NB4 (cell line): ENCODE data around the gene HOXB6.

Experiments used
- DNase-seq: peaks from one replicate; pipeline ENCODE4 v3.0.0; 2010; ENCODE audit warnings: low read depth
- H3K4me3 ChIP-seq: one replicate; pipeline ENCODE4 v1.5.1; 2011; ENCODE audit warnings: mild to moderate bottlenecking, low read depth, low read length, moderate library complexity
- MYC ChIP-seq: IDR thresholded peaks from 2 replicates; pipeline ENCODE4 v1.6.1; 2011; ENCODE audit warnings: low read depth, low read length
- POLR2A ChIP-seq: IDR thresholded peaks from 2 replicates; pipeline ENCODE4 v1.6.1; 2011; ENCODE audit warnings: mild to moderate bottlenecking; ENCODE audit not compliant: insufficient read length; ENCODE audit errors: extremely low read depth
- TF ChIP-seq, protein P1 (sequence below): IDR thresholded peaks from 2 replicates; pipeline ENCODE4 v1.6.1; 2011; ENCODE audit warnings: low read depth, low read length
- TF ChIP-seq, protein P2 (sequence below): IDR thresholded peaks from one replicate; pipeline ENCODE4 v1.5.1; 2012; ENCODE audit warnings: low read depth, low read length

Gene HOXB6

DNA sequence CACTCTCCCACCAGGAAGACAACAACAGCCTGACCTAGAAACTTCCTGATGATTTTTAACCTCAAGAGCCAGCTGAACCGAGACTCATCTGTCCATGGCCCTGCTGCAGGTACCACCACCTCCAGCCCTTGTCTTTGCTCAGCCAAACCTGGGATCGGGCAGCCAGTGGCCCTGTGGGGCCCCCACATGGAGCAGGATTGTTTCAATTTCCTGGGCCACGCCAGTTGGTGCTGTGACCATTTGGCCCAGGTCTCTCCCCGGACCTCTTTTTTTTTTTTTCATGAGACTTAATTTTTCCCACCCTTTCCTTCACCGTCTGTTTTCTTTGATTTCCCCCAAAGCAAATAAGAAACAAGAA lies 51.6 kb downstream of the HOXB6 start:
- TF ChIP-seq, protein P1, sequence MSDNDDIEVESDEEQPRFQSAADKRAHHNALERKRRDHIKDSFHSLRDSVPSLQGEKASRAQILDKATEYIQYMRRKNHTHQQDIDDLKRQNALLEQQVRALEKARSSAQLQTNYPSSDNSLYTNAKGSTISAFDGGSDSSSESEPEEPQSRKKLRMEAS, result no peak
- TF ChIP-seq POLR2A (no peak), MYC (no peak)
- TF ChIP-seq, protein P2, sequence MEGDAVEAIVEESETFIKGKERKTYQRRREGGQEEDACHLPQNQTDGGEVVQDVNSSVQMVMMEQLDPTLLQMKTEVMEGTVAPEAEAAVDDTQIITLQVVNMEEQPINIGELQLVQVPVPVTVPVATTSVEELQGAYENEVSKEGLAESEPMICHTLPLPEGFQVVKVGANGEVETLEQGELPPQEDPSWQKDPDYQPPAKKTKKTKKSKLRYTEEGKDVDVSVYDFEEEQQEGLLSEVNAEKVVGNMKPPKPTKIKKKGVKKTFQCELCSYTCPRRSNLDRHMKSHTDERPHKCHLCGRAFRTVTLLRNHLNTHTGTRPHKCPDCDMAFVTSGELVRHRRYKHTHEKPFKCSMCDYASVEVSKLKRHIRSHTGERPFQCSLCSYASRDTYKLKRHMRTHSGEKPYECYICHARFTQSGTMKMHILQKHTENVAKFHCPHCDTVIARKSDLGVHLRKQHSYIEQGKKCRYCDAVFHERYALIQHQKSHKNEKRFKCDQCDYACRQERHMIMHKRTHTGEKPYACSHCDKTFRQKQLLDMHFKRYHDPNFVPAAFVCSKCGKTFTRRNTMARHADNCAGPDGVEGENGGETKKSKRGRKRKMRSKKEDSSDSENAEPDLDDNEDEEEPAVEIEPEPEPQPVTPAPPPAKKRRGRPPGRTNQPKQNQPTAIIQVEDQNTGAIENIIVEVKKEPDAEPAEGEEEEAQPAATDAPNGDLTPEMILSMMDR, result no peak
- DNase-seq, result no peak
- H3K4me3 ChIP-seq, result no peak overlapping the region

DNA sequence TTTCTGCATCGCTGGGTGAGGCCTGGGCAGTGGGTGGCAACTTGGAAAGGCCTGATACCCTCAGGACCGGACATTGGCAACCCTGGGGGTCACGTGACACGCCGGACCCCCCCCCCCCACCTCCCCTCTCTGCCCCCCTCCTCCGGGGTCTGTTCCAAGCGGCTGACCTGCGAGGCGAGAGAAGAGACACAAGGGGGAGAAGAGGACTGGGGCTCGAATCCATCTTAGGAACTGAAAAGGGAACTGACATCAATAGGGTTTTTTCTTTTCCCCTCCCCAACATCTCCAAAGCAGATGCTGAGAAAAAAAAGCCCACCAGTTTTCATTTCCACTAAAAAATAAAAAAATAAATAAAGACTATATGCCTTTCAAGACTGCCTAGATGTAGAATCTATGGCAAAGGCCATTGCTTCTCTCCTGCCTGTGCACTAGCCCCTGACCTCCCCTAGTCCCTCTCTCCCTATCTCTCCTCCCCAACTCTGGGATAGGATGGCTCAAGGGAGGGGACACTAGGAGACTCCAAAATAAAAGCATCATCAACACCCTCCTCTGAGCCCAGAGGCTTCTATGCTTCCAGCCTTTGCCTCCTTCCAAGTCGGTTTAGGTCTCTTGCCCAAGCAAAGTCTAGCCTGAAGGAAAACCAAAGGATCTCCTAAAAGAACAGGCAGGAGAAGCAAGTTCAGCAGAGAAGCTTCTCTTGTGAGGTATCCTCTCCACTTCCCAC lies 52.2 kb downstream of the HOXB6 start:
- TF ChIP-seq POLR2A (no peak), MYC (no peak)
- TF ChIP-seq, protein P2, result no peak
- TF ChIP-seq, protein P1, result no peak
- no peak for DNase-seq
- no peak overlapping the region for H3K4me3 ChIP-seq

DNA sequence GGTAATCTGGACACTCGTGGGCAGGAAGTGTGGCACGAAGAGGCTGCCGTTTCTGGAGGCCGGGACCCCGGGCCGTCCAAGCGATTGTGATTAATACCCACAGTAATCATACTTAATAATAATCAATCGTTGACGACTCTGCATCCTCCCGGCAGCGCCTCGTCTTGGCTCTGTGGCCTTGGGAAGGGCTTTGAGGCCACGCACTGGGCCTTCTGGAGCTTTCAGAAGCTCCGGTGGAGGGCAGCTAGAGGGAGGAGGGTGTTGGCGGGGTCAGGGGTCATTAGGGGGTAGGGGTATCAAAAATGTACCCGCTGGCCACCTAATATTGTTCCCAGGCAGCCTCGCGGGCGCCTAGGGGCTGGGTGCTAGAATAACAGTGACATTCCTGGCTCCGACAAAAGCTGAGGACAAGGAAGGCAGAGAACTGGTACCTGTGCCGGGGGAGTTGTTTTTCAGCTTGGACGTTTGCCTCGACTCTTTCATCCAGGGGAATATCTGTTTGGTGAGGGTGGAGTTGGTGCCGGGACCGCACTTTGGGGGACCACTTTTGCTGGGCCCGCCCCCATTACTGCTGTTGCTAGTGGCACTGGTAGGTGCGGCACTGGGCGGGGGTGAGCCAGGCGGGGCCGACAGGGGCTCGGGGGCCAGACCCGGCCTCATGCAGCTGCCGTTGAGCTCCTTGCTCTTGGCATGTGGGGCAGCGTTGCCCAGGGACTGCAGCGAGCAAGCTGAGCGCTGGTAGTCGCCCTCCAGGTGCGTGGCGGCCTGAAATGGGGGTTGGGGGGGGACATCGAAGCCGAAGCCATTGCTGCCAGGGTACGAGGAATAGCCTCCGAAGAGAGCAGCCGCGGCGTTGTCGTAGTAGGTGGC lies 53.0 kb downstream of the HOXB6 start:
- TF ChIP-seq MYC (no peak), POLR2A (no peak)
- DNase-seq, result no peak
- no peak overlapping the region for H3K4me3 ChIP-seq

DNA sequence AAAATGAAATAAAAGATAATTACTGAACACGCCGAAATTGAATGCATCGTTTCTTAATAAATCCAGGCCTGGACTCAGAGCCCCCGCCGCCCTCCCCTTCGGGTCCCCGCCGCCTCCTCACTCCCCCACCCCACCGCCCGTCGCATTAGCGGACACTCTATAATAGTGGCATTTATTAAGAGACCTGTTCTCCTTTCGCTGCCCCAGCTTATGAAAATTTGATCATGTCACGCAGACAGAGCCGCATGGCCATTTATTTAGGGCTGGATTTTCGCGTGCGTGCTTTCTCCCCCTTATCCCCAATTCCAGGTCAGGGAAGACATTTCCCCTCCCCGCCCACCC lies 53.6 kb downstream of the HOXB6 start:
- H3K4me3 ChIP-seq, result no peak overlapping the region
- TF ChIP-seq, protein P2, result no peak
- TF ChIP-seq POLR2A (no peak), MYC (no peak)
- TF ChIP-seq, protein P1, result no peak
- no peak for DNase-seq

DNA sequence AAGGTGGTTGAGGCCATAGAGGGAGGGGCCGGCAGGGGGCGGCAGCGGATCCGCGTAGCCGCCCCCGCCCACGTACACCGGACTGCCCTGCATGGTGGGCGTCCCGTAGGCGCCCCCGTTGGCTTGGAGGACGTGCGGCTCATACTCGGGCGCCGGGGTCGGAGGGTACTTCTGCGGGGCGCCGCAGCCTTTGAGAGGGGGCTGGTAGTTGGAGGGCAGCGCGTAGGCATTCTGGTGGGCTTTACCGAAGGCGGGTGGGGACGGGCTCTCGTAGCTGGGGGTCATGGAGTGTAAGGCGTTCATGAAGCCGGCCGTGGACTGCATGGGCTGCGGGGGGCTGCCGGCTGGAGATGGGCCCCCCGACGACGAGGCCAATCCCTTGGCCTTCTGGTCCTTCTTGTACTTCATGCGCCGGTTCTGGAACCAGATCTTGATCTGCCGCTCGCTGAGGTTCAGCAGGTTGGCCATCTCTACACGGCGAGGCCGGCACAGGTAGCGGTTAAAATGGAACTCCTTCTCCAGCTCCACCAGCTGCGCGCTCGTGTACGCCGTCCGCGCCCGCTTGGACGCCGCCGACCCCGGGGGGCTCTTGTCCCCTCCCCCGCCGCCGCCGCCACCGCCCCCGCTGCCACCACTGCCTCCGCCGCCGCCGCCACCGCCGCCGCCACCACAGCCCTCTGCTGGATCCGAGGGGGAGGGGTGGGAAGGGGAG lies 54.1 kb downstream of the HOXB6 start:
- H3K4me3 ChIP-seq, result no peak overlapping the region
- TF ChIP-seq MYC (no peak), POLR2A (no peak)
- TF ChIP-seq, protein P1, result no peak
- TF ChIP-seq, protein P2, result no peak
- DNase-seq, result no peak
